Measurements from ENCODE around the gene SIRT5.

The SIRT5 gene

DNA sequence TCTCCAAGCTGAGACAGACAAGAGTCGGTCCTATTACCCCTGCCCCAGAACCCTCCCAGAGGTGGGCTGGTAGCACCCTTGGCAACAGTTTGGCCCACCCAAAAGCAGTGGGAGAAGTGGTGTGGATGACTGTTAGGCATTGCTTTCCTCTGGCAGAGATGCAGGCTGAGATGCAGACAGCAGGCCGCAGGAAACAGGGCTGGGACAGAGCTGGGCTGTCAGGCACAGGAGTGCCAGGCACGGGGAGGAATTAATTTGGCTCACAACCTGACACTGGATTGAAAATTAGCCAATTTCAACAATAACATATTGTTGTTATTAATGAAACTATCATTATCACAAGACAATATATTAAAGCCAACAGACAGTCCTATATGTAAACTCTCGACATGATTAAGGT, 15.7 kb upstream of the SIRT5 start:
- Histone ChIP-seq H3K27me3 (ENCODE audit: control insufficient read depth, insufficient read depth, low read length) (no peaks in the 10 kb centered on the region), H3K4me3 (ENCODE audit: low read length) (no peak overlapping the region), H3K9me3 (ENCODE audit: control insufficient read depth, low read length) (no peaks in the 10 kb centered on the region), H3K36me3 (ENCODE audit: control insufficient read depth, insufficient read depth, low read length) (no peaks in the 10 kb centered on the region), H3K4me1 (ENCODE audit: control insufficient read depth, insufficient read depth, low read length) (peaks cover 4% of the 10 kb centered on the region), H3K9ac (ENCODE audit: low read length) (no peak overlapping the region)

DNA sequence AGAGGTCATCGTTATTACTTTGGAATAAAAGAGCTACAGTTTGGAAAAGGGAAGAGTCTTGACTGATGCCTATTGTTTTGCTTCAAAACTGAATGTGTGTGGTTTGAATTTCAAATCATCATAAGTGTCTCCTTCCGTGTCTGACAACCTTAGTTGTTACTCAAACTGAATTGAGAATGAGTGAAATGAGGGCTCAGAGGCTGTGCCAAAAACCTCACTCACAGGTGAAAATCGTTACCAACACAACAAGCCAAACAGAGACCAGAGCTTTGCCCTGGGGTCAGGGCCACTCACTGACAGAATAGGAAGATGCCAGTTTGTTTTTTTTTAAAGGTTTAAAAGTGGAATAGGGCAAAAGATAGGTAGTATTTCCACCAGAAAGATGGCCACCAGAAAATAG, 15.2 kb upstream of the SIRT5 start:
- Histone ChIP-seq H3K9me3 (ENCODE audit: control insufficient read depth, low read length) (no peaks in the 10 kb centered on the region), H3K4me1 (ENCODE audit: control insufficient read depth, insufficient read depth, low read length) (peaks cover 4% of the 10 kb centered on the region), H3K27me3 (ENCODE audit: control insufficient read depth, insufficient read depth, low read length) (no peaks in the 10 kb centered on the region), H3K4me3 (ENCODE audit: low read length) (no peak overlapping the region), H3K9ac (ENCODE audit: low read length) (no peak overlapping the region), H3K36me3 (ENCODE audit: control insufficient read depth, insufficient read depth, low read length) (no peaks in the 10 kb centered on the region)

GRCh38 chr6:13559968-13560650, 14.3 kb upstream of the SIRT5 start:
- Histone ChIP-seq H3K9ac (ENCODE audit: low read length) (no peak overlapping the region), H3K27me3 (ENCODE audit: control insufficient read depth, insufficient read depth, low read length) (no peaks in the 10 kb centered on the region), H3K9me3 (ENCODE audit: control insufficient read depth, low read length) (no peaks in the 10 kb centered on the region), H3K4me1 (ENCODE audit: control insufficient read depth, insufficient read depth, low read length) (peaks cover 4% of the 10 kb centered on the region), H3K4me3 (ENCODE audit: low read length) (no peak overlapping the region), H3K36me3 (ENCODE audit: control insufficient read depth, insufficient read depth, low read length) (no peaks in the 10 kb centered on the region)

DNA sequence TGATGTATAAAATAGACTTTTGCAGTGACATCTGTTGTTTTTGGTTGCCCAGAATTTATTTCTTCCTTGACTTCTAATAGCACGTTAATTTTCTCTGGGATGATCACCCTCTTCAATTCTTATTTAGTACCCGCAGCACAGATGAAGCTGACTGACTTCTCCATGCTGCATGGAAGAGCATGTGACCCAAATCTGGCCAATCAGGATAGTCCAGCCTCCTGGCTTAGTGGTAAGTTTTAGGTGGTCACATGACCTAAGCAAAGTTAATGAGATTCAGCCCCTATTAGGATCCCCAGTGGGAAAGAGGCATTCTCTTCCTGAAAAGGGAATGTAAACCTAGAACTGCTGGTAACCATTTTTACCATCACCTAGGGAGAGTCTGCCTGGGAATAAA, 13.8 kb upstream of the SIRT5 start:
- H3K9me3 ChIP-seq (ENCODE audit: control insufficient read depth, low read length), result no peaks in the 10 kb centered on the region
- no peak overlapping the region for H3K4me3 ChIP-seq (ENCODE audit: low read length)
- no peaks in the 10 kb centered on the region for H3K36me3 ChIP-seq (ENCODE audit: control insufficient read depth, insufficient read depth, low read length)
- H3K9ac ChIP-seq (ENCODE audit: low read length), result no peak overlapping the region
- H3K4me1 ChIP-seq (ENCODE audit: control insufficient read depth, insufficient read depth, low read length), result no peaks in the 10 kb centered on the region
- H3K27me3 ChIP-seq (ENCODE audit: control insufficient read depth, insufficient read depth, low read length), result no peaks in the 10 kb centered on the region

DNA sequence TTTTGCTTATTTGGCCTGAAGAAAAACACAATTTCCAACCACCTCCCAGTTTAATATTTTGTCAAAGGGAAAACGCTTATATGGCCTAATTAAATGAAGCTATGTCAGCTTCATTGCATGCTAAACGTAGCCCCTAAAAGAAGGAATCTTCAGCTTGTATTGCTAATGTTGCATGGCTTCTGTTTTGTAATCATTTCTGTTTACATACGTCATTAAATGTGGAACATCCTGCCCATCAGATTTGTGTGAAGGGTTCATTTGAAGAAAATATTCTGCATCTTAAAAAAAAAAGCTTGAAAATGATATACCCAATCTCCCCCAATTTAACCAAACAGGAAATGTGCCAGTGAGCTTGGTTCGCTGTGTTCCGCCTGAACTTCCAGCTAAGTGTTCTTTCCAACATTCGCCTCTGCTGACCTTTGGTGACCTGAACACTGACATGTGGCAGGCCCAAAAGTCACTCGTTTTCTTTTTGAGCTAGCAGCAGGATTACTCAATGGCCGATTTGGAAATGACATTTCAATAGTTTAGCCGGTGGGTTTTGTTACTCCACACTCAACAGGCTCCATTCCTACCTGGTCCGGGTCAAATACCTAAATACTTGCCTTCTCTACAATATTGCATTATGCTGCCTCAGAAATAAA, 12.7 kb upstream of the SIRT5 start:
- H3K4me1 ChIP-seq (ENCODE audit: control insufficient read depth, insufficient read depth, low read length), result no peaks in the 10 kb centered on the region
- no peak overlapping the region for H3K4me3 ChIP-seq (ENCODE audit: low read length)
- H3K9me3 ChIP-seq (ENCODE audit: control insufficient read depth, low read length), result no peaks in the 10 kb centered on the region
- no peaks in the 10 kb centered on the region for H3K36me3 ChIP-seq (ENCODE audit: control insufficient read depth, insufficient read depth, low read length)
- H3K27me3 ChIP-seq (ENCODE audit: control insufficient read depth, insufficient read depth, low read length), result no peaks in the 10 kb centered on the region
- no peak overlapping the region for H3K9ac ChIP-seq (ENCODE audit: low read length)

GRCh38 chr6:13563009-13563408, 11.4 kb upstream of the SIRT5 start:
- no peak overlapping the region for H3K9ac ChIP-seq (ENCODE audit: low read length)
- no peaks in the 10 kb centered on the region for H3K36me3 ChIP-seq (ENCODE audit: control insufficient read depth, insufficient read depth, low read length)

DNA sequence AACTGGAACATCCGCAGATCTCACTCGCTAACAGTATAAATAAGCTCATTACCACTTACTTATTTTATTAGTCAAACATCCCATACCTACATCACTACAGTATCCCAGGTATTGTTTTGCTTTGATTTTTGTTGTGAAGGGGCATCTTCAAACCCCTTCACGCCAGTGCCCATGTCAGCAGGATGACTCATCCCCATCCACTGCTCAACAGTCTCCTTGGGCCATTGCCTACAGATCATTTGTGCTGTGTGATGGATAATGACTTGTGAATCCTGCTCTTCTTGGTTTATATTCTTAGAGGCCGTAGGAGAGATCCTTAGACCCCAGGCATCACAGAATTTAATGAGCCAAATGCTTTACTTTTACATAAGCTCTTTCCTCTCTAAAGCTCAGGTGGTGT, 8.5 kb upstream of the SIRT5 start:
- Histone ChIP-seq H3K9me3 (ENCODE audit: control insufficient read depth, low read length) (no peaks in the 10 kb centered on the region), H3K27me3 (ENCODE audit: control insufficient read depth, insufficient read depth, low read length) (peaks cover 4% of the 10 kb centered on the region), H3K36me3 (ENCODE audit: control insufficient read depth, insufficient read depth, low read length) (no peaks in the 10 kb centered on the region), H3K4me1 (ENCODE audit: control insufficient read depth, insufficient read depth, low read length) (no peaks in the 10 kb centered on the region), H3K9ac (ENCODE audit: low read length) (no peak overlapping the region), H3K4me3 (ENCODE audit: low read length) (no peak overlapping the region)

More at GRCh38 chr6:13563009-13563408, 11.4 kb upstream of the SIRT5 start:
- Histone ChIP-seq H3K4me1 (ENCODE audit: control insufficient read depth, insufficient read depth, low read length) (no peaks in the 10 kb centered on the region), H3K9me3 (ENCODE audit: control insufficient read depth, low read length) (no peaks in the 10 kb centered on the region), H3K27me3 (ENCODE audit: control insufficient read depth, insufficient read depth, low read length) (no peaks in the 10 kb centered on the region), H3K4me3 (ENCODE audit: low read length) (no peak overlapping the region)

- Histone ChIP-seq H3K9me3 (ENCODE audit: control insufficient read depth, low read length) (no peaks in the 10 kb centered on the region), H3K27me3 (ENCODE audit: control insufficient read depth, insufficient read depth, low read length) (peaks cover 4% of the 10 kb centered on the region), H3K36me3 (ENCODE audit: control insufficient read depth, insufficient read depth, low read length) (no peaks in the 10 kb centered on the region), H3K9ac (ENCODE audit: low read length) (no peak overlapping the region), H3K4me1 (ENCODE audit: control insufficient read depth, insufficient read depth, low read length) (no peaks in the 10 kb centered on the region), H3K4me3 (ENCODE audit: low read length) (no peak overlapping the region)
These were observed 7.9 kb upstream of the SIRT5 start for GRCh38 chr6:13566500-13566899.

- Histone ChIP-seq H3K4me3 (ENCODE audit: low read length) (no peak overlapping the region), H3K27me3 (ENCODE audit: control insufficient read depth, insufficient read depth, low read length) (peaks cover 4% of the 10 kb centered on the region), H3K36me3 (ENCODE audit: control insufficient read depth, insufficient read depth, low read length) (no peaks in the 10 kb centered on the region), H3K9me3 (ENCODE audit: control insufficient read depth, low read length) (no peaks in the 10 kb centered on the region), H3K9ac (ENCODE audit: low read length) (no peak overlapping the region), H3K4me1 (ENCODE audit: control insufficient read depth, insufficient read depth, low read length) (peaks cover 8% of the 10 kb centered on the region)
These were observed 5.4 kb upstream of the SIRT5 start for GRCh38 chr6:13568970-13569369.

DNA sequence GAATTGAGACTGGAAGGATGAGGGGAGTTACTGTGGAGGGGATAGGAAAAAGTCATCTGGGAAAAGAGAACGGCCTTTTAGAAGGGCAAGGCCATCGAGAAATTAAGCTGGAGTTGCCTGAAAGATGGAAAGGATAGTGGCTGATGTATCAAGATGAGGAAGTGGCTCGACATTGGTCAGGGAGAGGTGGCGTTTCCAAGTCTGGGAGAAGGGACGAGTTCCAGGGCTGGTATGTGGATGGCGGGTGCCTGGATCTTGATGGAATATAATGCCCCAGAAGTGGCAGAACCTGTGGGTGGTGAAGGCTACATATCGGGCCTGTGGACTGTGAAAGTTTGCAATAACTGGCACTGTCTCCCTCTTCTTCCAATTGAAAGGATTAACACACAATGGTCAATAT, 2.2 kb upstream of the SIRT5 start:
- Histone ChIP-seq H3K4me3 (ENCODE audit: low read length) (no peak overlapping the region), H3K9ac (ENCODE audit: low read length) (no peak overlapping the region), H3K9me3 (ENCODE audit: control insufficient read depth, low read length) (no peaks in the 10 kb centered on the region), H3K27me3 (ENCODE audit: control insufficient read depth, insufficient read depth, low read length) (peaks cover 4% of the 10 kb centered on the region), H3K36me3 (ENCODE audit: control insufficient read depth, insufficient read depth, low read length) (no peaks in the 10 kb centered on the region), H3K4me1 (ENCODE audit: control insufficient read depth, insufficient read depth, low read length) (peaks cover 13% of the 10 kb centered on the region)

GRCh38 chr6:13572951-13573654, 1.3 kb upstream of the SIRT5 start:
- Histone ChIP-seq H3K4me3 (ENCODE audit: low read length) (peak overlapping the region; percentile 48), H3K27me3 (ENCODE audit: control insufficient read depth, insufficient read depth, low read length) (peaks cover 4% of the 10 kb centered on the region)

DNA sequence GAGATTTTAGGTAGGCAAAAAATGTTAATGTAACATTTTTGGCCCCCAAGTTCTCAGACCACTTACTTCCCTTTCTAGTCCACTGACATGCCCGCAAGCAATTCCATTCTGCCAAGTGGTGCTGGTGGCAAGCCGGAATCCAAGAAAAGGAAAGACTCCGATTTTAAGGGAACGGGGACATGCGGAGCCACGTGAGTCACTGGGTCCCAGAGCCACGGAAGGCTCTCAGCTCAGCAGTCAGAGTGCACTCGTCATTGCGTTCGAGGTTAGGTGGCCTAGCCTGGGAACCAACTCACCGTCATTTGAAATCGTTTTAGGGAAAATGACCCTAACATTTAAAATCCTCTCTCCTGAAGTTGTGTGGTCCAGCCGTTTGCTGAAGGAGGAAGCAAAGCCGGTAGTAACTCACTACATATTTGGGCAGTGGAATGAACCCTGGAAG, 711 bp upstream of the SIRT5 start:
- Histone ChIP-seq H3K9me3 (ENCODE audit: control insufficient read depth, low read length) (no peaks in the 10 kb centered on the region), H3K27me3 (ENCODE audit: control insufficient read depth, insufficient read depth, low read length) (no peaks in the 10 kb centered on the region), H3K4me3 (ENCODE audit: low read length) (peak overlapping the region; percentile 48), H3K9ac (ENCODE audit: low read length) (peak overlapping the region; percentile 93), H3K4me1 (ENCODE audit: control insufficient read depth, insufficient read depth, low read length) (peaks cover 13% of the 10 kb centered on the region), H3K36me3 (ENCODE audit: control insufficient read depth, insufficient read depth, low read length) (no peaks in the 10 kb centered on the region)

More at GRCh38 chr6:13572951-13573654, 1.3 kb upstream of the SIRT5 start:
- no peaks in the 10 kb centered on the region for H3K9me3 ChIP-seq (ENCODE audit: control insufficient read depth, low read length)
- H3K4me1 ChIP-seq (ENCODE audit: control insufficient read depth, insufficient read depth, low read length), result peaks cover 13% of the 10 kb centered on the region
- H3K9ac ChIP-seq (ENCODE audit: low read length), result peak overlapping the region; percentile 93
- no peaks in the 10 kb centered on the region for H3K36me3 ChIP-seq (ENCODE audit: control insufficient read depth, insufficient read depth, low read length)

Measured in mucosa of stomach (tissue), 1 donor.